ENCODE measurements around the gene PTAR1. TPM values are rescaled to one million over a fixed set of nuclear protein-coding genes. Genes with fewer than 3 reads are reported as not detected.
"Not testable (repeated sequence)": the region's sequence is repeated elsewhere in the genome, so short reads cannot be mapped to it uniquely, and the experiment has no call there.

PTAR1 gene
- total and polyA plus RNA-seq, 12 donors = 3.9 to 30.2 (median 23.6) TPM

GRCh38 chr9:69801989-69802388, 42.2 kb upstream of the PTAR1 start:
- no peak for ATAC-seq
- 93% methylated on average over 2 of the region's 2 CpGs for WGBS, 2 donors
- no peaks in the 10 kb centered on the region for H3K9me3 ChIP-seq
- H3K27me3 ChIP-seq = no peaks in the 10 kb centered on the region
- DNase-seq = no peak
- H3K4me1 ChIP-seq = peaks cover 0 to 16% (median 4%) of the 10 kb centered on the region in 9 donors
- H3K4me3 ChIP-seq = no peak overlapping the region
- TF ChIP-seq CTCF (IDR thresholded peaks at IDR 0.05) = no peak
- H3K36me3 ChIP-seq = no peaks in the 10 kb centered on the region
- no peak overlapping the region for H3K27ac ChIP-seq
- intact Hi-C loops (cut with DNase I) = no loop called here

- H3K36me3 ChIP-seq; ATAC-seq; DNase-seq; H3K9me3 ChIP-seq; H3K27ac ChIP-seq; H3K4me1 ChIP-seq; intact Hi-C loops (cut with DNase I); H3K4me3 ChIP-seq; H3K27me3 ChIP-seq: not testable (repeated sequence)
- 49 to 57% methylated on average over 5 of the region's 5 CpGs for WGBS, 2 donors
These were observed 40.2 kb upstream of the PTAR1 start for GRCh38 chr9:69800027-69800426.

GRCh38 chr9:69799521-69799920, 39.7 kb upstream of the PTAR1 start:
- not testable (repeated sequence) for H3K9me3 ChIP-seq, ATAC-seq, H3K36me3 ChIP-seq, H3K27ac ChIP-seq, H3K4me3 ChIP-seq, H3K4me1 ChIP-seq, H3K27me3 ChIP-seq, DNase-seq
- intact Hi-C loops (cut with DNase I) = loop anchor here in 1 of 10 donors (10.0 kb wide), 1 partner anchor 55 kb away; no protein-coding TSS in a partner anchor
- 94 to 95% methylated on average over 18 of the region's 18 CpGs for WGBS, 2 donors

GRCh38 chr9:69798744-69799143, 38.9 kb upstream of the PTAR1 start:
- H3K9me3 ChIP-seq = no peaks in the 10 kb centered on the region
- no peaks in the 10 kb centered on the region for H3K36me3 ChIP-seq
- no peaks in the 10 kb centered on the region for H3K27me3 ChIP-seq
- intact Hi-C loops (cut with DNase I) = loop anchor here in 1 of 10 donors (10.0 kb wide), 1 partner anchor 56 kb away; no protein-coding TSS in a partner anchor
- ATAC-seq (no peak), DNase-seq (no peak)
- TF ChIP-seq CTCF (IDR thresholded peaks at IDR 0.05) = no peak
- H3K4me1 ChIP-seq = no peaks in the 10 kb centered on the region
- H3K4me3 ChIP-seq = no peak overlapping the region
- H3K27ac ChIP-seq = no peak overlapping the region
- 82 to 92% methylated on average over 4 of the region's 4 CpGs for WGBS, 2 donors

GRCh38 chr9:69797675-69798074, 37.9 kb upstream of the PTAR1 start:
- Histone ChIP-seq H3K4me1 (no peaks in the 10 kb centered on the region), H3K27me3 (peaks cover 0 to under 1% (median 0%) of the 10 kb centered on the region in 7 donors), H3K36me3 (no peaks in the 10 kb centered on the region), H3K4me3 (no peak overlapping the region), H3K27ac (no peak overlapping the region), H3K9me3 (no peaks in the 10 kb centered on the region)
- intact Hi-C loops (cut with DNase I) = loop anchor here in 1 of 10 donors (10.0 kb wide), 1 partner anchor 57 kb away; no protein-coding TSS in a partner anchor
- DNase-seq (no peak), ATAC-seq (peak in 1 of 8 donors; percentile 35)
- no peak for TF ChIP-seq CTCF (IDR thresholded peaks at IDR 0.05)
- 6 to 8% methylated on average over 1 of the region's 1 CpG for WGBS, 2 donors

All from heart right ventricle (tissue), 16 donors.